ENCODE data around the gene DOCK10.

The DOCK10 gene

GRCh38 chr2:224909885-224910573 lies 132.2 kb downstream of the DOCK10 start:
- DNase-seq = peak; percentile 45

- peak; percentile 3 for DNase-seq
Measured at GRCh38 chr2:224908818-224909217, 133.4 kb downstream of the DOCK10 start.

- DNase-seq = no peak
Measured at GRCh38 chr2:224904381-224904780, 137.9 kb downstream of the DOCK10 start.

- no peak for DNase-seq
Measured at GRCh38 chr2:224903621-224904020, 138.6 kb downstream of the DOCK10 start.

- DNase-seq = peak; percentile 59
Measured at GRCh38 chr2:224901121-224901676, 141.1 kb downstream of the DOCK10 start.

- no peak for DNase-seq
Measured at GRCh38 chr2:224895377-224895776, 146.9 kb downstream of the DOCK10 start.

- DNase-seq = no peak
Measured at GRCh38 chr2:224894356-224894755, 147.9 kb downstream of the DOCK10 start.

GRCh38 chr2:224893848-224894247 lies 148.4 kb downstream of the DOCK10 start:
- DNase-seq = no peak

- no peak for DNase-seq
Measured at GRCh38 chr2:224892574-224893204, 149.6 kb downstream of the DOCK10 start.

- DNase-seq = no peak
Measured at GRCh38 chr2:224890372-224890771, 151.9 kb downstream of the DOCK10 start.

GRCh38 chr2:224887141-224887540 lies 155.1 kb downstream of the DOCK10 start:
- DNase-seq = no peak

- no peak for DNase-seq
Measured at GRCh38 chr2:224885836-224886547, 156.3 kb downstream of the DOCK10 start.

GRCh38 chr2:224885291-224885690 lies 157.0 kb downstream of the DOCK10 start:
- no peak for DNase-seq

- DNase-seq = no peak
Measured at GRCh38 chr2:224884188-224884587, 158.1 kb downstream of the DOCK10 start.

GRCh38 chr2:224883700-224884099 lies 158.6 kb downstream of the DOCK10 start:
- no peak for DNase-seq

GRCh38 chr2:224883172-224883516 lies 159.1 kb downstream of the DOCK10 start:
- no peak for DNase-seq

GRCh38 chr2:224882291-224883171 lies 159.7 kb downstream of the DOCK10 start:
- DNase-seq = no peak

- no peak for DNase-seq
Measured at GRCh38 chr2:224881846-224882245, 160.4 kb downstream of the DOCK10 start.

GRCh38 chr2:224876522-224876921 lies 165.7 kb downstream of the DOCK10 start:
- DNase-seq = no peak

- DNase-seq = no peak
Measured at GRCh38 chr2:224875841-224876240, 166.4 kb downstream of the DOCK10 start.

GRCh38 chr2:224875153-224875552 lies 167.1 kb downstream of the DOCK10 start:
- DNase-seq = no peak

GRCh38 chr2:224871813-224872212 lies 170.5 kb downstream of the DOCK10 start:
- no peak for DNase-seq

- no peak for DNase-seq
Measured at GRCh38 chr2:224870341-224870740, 171.9 kb downstream of the DOCK10 start.
